ENCODE results near the gene BBIP1.
"Not testable (repeated sequence)": the region's sequence is repeated elsewhere in the genome, so short reads cannot be mapped to it uniquely, and the experiment has no call there.

Gene BBIP1

DNA sequence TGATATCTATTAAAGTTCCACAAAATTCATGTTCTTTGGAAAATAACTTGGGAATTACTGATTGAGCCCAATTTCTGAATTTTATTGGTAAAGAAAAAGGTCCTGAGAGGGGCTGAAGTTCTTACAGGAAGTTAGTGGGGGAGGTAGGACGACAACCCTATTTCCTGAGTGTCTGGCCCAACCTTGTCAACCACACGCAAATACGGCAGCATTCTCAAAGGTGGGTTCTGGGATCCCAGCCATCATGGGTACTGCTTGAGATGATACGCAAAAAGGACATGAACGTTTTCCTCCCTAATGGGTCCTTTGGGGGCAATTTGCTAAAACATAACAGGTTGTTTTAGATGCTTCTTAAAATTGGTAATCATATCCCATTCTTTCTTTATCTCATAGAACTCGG is 50.0 kb downstream of the BBIP1 start:
- peaks cover 16% of the 10 kb centered on the region for H3K4me1 ChIP-seq (ENCODE audit: control insufficient read depth, insufficient read depth, low read length)
- no peaks in the 10 kb centered on the region for H3K36me3 ChIP-seq (ENCODE audit: control insufficient read depth, insufficient read depth, low read length)
- H3K9me3 ChIP-seq (ENCODE audit: control insufficient read depth, insufficient read depth, low read length), result no peaks in the 10 kb centered on the region
- no peaks in the 10 kb centered on the region for H3K27me3 ChIP-seq (ENCODE audit: control insufficient read depth, insufficient read depth, low read length)
- no peak overlapping the region for H3K9ac ChIP-seq (ENCODE audit: low read depth, low read length)
- no peak overlapping the region for H3K27ac ChIP-seq (ENCODE audit: low read depth, low read length)
- no peak overlapping the region for H3K4me3 ChIP-seq (ENCODE audit: low read depth, low read length)

DNA sequence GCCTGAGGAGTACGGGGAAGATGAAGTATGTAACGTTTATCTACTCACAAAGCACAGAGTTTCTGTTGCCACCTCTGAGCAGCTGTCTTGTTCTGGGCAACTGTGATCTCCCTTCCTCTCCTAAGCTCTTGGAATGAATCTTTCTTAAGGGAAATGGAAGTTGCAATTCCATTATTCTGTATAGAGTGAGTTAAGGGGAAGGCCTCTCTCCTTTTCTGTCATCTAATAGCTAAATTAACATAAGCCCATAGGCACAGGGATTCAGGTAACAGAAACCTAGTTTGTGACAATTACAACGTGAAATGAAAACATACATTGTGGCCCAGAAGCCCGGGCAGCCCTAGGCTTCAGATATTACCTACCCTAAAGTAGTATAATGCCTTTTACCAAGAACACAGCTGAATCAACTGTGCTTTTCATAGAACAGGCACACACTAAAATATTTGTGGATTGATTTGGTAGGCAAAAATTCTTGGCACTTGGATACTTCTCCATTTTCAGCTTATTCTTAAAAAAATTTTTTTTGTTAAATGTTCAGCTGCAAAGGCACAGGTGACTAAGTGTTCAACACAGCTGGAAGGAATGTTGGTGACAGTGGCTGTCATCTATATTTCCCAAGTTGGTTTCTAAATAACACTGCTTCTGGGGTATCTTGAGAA is 51.0 kb downstream of the BBIP1 start:
- Histone ChIP-seq H3K4me1 (ENCODE audit: control insufficient read depth, insufficient read depth, low read length) (peaks cover 9% of the 10 kb centered on the region), H3K9ac (ENCODE audit: low read depth, low read length) (no peak overlapping the region), H3K9me3 (ENCODE audit: control insufficient read depth, insufficient read depth, low read length) (no peaks in the 10 kb centered on the region), H3K36me3 (ENCODE audit: control insufficient read depth, insufficient read depth, low read length) (no peaks in the 10 kb centered on the region), H3K27me3 (ENCODE audit: control insufficient read depth, insufficient read depth, low read length) (no peaks in the 10 kb centered on the region), H3K27ac (ENCODE audit: low read depth, low read length) (no peak overlapping the region), H3K4me3 (ENCODE audit: low read depth, low read length) (no peak overlapping the region)

DNA sequence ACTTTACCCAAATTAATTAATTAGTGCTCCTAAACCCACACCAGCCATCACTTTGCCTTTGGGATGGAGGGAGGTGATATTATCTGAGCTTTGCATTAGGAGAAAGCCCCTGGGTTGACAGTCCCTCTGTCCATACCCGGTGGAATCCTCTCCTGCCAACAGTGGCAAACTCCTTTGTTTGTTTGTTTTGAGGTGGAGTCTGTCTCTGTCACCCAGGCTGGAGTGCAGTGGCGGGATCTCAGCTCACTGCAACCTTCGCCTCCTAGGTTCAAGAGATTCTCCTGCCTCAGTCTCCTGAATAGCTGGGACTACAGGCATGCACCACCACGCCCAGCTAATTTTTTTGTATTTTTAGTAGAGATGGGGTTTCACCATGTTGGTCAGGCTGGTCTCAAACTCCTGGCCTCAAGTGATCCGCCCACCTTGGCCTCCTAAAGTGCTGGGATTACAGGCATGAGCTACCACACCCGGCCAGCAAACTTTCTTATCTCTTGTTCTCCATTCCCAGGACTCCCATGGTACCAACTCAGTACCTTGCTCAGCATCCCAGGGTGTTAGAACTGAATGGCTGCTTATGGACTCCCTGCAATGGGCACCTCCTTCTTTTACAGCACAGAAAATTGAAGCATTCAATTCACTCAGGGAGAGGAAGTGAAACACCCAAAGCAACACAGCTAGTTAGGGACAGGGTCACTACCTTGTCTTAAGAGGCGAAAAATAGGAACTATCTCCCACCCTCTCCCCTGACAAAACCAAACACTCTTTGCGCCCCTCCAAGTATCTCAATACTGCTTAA is 51.8 kb downstream of the BBIP1 start:
- not testable (repeated sequence) for H3K27me3 ChIP-seq (ENCODE audit: control insufficient read depth, insufficient read depth, low read length); H3K9me3 ChIP-seq (ENCODE audit: control insufficient read depth, insufficient read depth, low read length); H3K27ac ChIP-seq (ENCODE audit: low read depth, low read length); H3K36me3 ChIP-seq (ENCODE audit: control insufficient read depth, insufficient read depth, low read length); H3K4me1 ChIP-seq (ENCODE audit: control insufficient read depth, insufficient read depth, low read length); H3K4me3 ChIP-seq (ENCODE audit: low read depth, low read length); H3K9ac ChIP-seq (ENCODE audit: low read depth, low read length)

DNA sequence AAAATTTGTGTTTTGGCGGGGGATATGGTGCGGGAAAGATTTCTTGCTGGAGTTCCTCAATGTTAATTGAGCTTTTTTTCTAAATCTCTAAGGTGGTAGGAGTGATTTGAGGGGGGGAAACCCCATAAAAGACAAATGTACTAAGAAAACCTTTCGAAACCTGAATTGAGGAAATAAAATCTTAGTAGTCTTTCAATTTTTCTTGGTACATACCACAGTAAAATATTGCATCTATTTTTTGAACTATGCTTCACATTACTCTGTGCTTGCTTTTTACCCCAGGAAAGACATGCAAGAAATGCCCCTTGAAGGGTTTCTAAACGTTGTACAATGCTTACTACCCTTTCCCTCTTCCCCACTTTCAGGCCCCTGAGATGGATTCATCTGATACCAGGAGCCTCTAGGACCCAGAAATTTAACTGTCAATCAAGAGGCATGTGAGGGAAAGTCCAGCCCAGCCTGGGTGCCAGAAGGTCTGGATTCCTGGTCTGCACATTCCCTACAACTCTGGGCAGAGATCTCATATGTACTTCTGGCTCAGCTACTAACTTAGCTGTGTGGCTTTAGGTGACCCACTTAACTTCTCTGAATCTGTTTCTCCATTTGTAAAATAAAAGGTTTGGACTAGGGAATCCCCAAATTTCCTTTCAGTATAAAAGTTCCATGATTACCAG is 53.0 kb downstream of the BBIP1 start:
- Histone ChIP-seq H3K9ac (ENCODE audit: low read depth, low read length) (no peak overlapping the region), H3K4me1 (ENCODE audit: control insufficient read depth, insufficient read depth, low read length) (peaks cover 4% of the 10 kb centered on the region), H3K27ac (ENCODE audit: low read depth, low read length) (no peak overlapping the region), H3K9me3 (ENCODE audit: control insufficient read depth, insufficient read depth, low read length) (no peaks in the 10 kb centered on the region), H3K4me3 (ENCODE audit: low read depth, low read length) (no peak overlapping the region), H3K27me3 (ENCODE audit: control insufficient read depth, insufficient read depth, low read length) (no peaks in the 10 kb centered on the region), H3K36me3 (ENCODE audit: control insufficient read depth, insufficient read depth, low read length) (no peaks in the 10 kb centered on the region)

DNA sequence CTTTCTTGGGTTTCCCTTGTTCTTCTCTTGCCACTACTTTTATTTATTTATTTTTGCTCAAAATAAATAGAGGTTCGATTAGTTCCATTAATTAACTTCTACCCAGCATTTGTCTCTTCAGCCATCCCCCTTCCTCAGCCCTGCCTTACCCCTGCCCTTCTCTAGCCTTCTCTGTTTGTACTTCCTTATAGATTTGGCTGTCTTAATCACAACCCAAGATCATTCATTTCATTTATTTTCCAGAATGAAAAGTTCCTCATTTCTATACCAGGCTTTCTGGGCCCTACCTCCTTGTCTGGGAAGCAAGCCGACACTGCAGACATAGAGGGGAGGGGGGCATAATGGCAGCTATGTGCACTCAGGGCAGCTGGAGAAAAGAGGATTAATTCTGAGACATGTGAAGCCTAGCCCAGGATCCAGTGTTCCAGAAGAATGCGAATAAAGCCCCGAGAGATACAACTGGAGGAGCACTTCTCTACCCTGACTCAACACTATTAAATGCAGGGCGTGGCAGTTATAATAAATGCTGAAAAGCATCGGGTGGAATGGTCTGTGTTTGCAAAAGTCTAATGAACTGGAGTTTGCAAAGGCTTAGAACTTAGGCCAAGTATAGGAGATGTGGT is 53.7 kb downstream of the BBIP1 start:
- Histone ChIP-seq H3K9ac (ENCODE audit: low read depth, low read length) (no peak overlapping the region), H3K9me3 (ENCODE audit: control insufficient read depth, insufficient read depth, low read length) (no peaks in the 10 kb centered on the region), H3K4me3 (ENCODE audit: low read depth, low read length) (no peak overlapping the region), H3K36me3 (ENCODE audit: control insufficient read depth, insufficient read depth, low read length) (no peaks in the 10 kb centered on the region), H3K27ac (ENCODE audit: low read depth, low read length) (no peak overlapping the region), H3K4me1 (ENCODE audit: control insufficient read depth, insufficient read depth, low read length) (no peaks in the 10 kb centered on the region), H3K27me3 (ENCODE audit: control insufficient read depth, insufficient read depth, low read length) (no peaks in the 10 kb centered on the region)

DNA sequence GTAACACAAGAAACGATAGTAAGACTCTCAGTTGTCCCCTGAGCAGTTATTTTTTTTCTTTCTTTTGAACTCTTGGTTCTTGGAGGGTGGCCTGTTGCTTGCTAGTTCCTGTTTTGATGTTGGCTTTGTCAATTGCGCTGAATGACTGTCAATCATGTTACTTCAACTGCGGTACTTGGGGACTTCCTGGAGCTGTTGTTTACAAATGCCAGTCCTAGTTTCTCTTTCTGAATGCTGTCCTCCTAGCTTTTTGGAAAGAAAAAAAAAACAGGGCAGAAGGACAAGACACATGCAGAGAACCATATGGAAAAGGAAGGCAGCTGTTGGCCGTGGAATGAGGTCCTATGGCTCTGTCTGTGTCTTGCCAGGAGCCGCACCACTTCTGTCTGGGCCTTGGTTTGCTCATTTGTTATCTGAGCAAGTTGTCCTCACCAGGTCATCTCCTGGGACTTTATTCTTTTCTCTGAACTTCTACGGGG is 54.3 kb downstream of the BBIP1 start:
- Histone ChIP-seq H3K27me3 (ENCODE audit: control insufficient read depth, insufficient read depth, low read length) (no peaks in the 10 kb centered on the region), H3K4me3 (ENCODE audit: low read depth, low read length) (no peak overlapping the region), H3K27ac (ENCODE audit: low read depth, low read length) (no peak overlapping the region), H3K9me3 (ENCODE audit: control insufficient read depth, insufficient read depth, low read length) (no peaks in the 10 kb centered on the region), H3K4me1 (ENCODE audit: control insufficient read depth, insufficient read depth, low read length) (no peaks in the 10 kb centered on the region), H3K36me3 (ENCODE audit: control insufficient read depth, insufficient read depth, low read length) (no peaks in the 10 kb centered on the region), H3K9ac (ENCODE audit: low read depth, low read length) (no peak overlapping the region)

DNA sequence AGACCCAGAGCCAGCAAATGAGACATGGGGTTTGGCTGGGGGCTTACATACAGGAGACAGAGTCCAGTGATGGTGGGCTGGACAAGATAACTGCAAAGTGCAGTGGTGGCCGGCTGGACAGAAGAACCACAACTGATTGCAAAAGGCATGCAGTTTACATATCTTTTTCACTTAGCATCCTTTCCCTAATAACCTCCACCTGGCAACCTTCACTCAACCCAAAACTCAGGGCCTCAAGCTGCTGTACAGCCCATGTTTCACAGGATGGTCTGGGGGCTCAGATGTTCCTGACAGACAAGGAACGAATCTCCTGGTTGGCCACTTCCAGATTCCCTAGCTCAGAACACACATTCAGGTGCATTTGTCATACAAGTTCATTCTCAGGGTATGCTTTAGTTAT is 55.0 kb downstream of the BBIP1 start:
- Histone ChIP-seq H3K9me3 (ENCODE audit: control insufficient read depth, insufficient read depth, low read length) (no peaks in the 10 kb centered on the region), H3K27ac (ENCODE audit: low read depth, low read length) (no peak overlapping the region), H3K4me1 (ENCODE audit: control insufficient read depth, insufficient read depth, low read length) (no peaks in the 10 kb centered on the region), H3K36me3 (ENCODE audit: control insufficient read depth, insufficient read depth, low read length) (no peaks in the 10 kb centered on the region), H3K9ac (ENCODE audit: low read depth, low read length) (no peak overlapping the region), H3K27me3 (ENCODE audit: control insufficient read depth, insufficient read depth, low read length) (no peaks in the 10 kb centered on the region), H3K4me3 (ENCODE audit: low read depth, low read length) (no peak overlapping the region)

DNA sequence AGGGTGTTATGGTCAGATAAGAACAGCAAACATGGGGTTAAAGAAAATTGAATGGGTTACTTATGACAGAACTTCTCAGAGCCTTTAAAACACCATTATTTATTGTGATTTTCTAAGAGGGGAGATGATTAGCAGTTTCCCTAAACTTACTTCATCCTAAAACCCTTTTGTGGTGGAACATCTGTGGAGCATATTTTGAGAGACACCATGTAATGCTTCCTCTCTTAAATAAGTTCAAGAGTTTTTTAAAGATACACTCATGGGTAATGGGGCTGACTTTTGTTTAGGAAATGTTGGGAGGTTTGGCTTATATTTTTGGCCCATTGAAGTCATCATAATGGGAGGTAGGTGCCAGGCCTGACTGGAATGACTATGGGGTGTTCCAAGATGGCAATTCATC is 55.6 kb downstream of the BBIP1 start:
- Histone ChIP-seq H3K9ac (ENCODE audit: low read depth, low read length) (no peak overlapping the region), H3K4me1 (ENCODE audit: control insufficient read depth, insufficient read depth, low read length) (no peaks in the 10 kb centered on the region), H3K36me3 (ENCODE audit: control insufficient read depth, insufficient read depth, low read length) (no peaks in the 10 kb centered on the region), H3K27ac (ENCODE audit: low read depth, low read length) (no peak overlapping the region), H3K9me3 (ENCODE audit: control insufficient read depth, insufficient read depth, low read length) (no peaks in the 10 kb centered on the region), H3K27me3 (ENCODE audit: control insufficient read depth, insufficient read depth, low read length) (no peaks in the 10 kb centered on the region), H3K4me3 (ENCODE audit: low read depth, low read length) (no peak overlapping the region)

DNA sequence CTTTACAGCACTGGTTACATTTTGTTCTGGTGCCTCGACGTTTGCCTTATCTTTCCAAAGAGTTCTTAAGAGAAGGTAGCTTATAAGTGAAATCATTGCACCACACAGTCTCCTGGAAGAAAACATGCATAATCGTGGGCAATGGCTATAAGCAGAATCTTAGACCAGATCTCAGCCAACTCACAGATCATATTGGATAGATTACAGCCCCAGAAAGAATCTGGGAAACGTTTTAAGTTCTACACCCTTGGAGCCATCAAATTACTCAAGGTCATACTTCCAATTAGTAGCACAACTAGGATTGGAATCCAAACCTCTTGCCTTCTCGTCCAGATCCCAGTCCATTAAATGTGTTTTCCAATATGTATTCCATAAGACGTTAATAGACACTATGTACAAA is 56.0 kb downstream of the BBIP1 start:
- Histone ChIP-seq H3K27me3 (ENCODE audit: control insufficient read depth, insufficient read depth, low read length) (no peaks in the 10 kb centered on the region), H3K9ac (ENCODE audit: low read depth, low read length) (no peak overlapping the region), H3K4me1 (ENCODE audit: control insufficient read depth, insufficient read depth, low read length) (no peaks in the 10 kb centered on the region), H3K27ac (ENCODE audit: low read depth, low read length) (no peak overlapping the region), H3K4me3 (ENCODE audit: low read depth, low read length) (no peak overlapping the region), H3K9me3 (ENCODE audit: control insufficient read depth, insufficient read depth, low read length) (no peaks in the 10 kb centered on the region), H3K36me3 (ENCODE audit: control insufficient read depth, insufficient read depth, low read length) (no peaks in the 10 kb centered on the region)

DNA sequence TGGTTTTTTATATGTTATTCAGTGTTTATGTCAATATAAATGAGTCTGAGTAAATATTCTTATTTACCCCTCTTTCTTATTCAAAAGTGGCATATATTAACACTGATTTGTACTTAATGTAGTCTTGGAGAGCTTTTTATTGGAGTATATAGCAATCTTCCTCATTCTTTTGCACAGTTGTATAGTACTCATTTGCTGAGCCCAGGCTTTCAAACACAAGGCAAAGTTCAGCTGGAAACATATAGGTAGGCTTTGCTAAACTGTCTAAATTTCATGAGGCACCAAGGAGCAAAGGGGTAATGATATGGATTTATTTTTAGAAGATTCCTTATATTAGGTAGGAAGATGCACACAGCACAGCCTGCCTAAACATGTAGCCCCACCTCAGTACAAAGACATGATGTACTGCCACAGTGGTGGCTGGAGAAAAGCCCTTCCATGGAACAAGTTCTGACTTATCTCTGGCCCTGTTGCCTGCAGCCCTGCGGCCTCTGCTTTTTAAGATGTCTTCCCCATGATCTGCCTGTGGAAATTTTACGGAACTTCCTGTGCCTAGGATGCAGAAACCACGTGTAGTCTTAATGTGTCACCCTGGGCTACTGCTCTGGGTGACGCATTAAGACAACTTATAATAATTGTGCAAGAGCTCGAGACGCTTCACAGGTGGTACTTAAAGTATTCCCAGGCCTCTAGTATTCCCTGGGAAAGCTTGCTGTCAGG is 56.9 kb downstream of the BBIP1 start:
- no peaks in the 10 kb centered on the region for H3K36me3 ChIP-seq (ENCODE audit: control insufficient read depth, insufficient read depth, low read length)
- no peaks in the 10 kb centered on the region for H3K27me3 ChIP-seq (ENCODE audit: control insufficient read depth, insufficient read depth, low read length)
- no peak overlapping the region for H3K27ac ChIP-seq (ENCODE audit: low read depth, low read length)
- H3K9me3 ChIP-seq (ENCODE audit: control insufficient read depth, insufficient read depth, low read length), result no peaks in the 10 kb centered on the region
- no peak overlapping the region for H3K4me3 ChIP-seq (ENCODE audit: low read depth, low read length)
- H3K4me1 ChIP-seq (ENCODE audit: control insufficient read depth, insufficient read depth, low read length), result no peaks in the 10 kb centered on the region
- H3K9ac ChIP-seq (ENCODE audit: low read depth, low read length), result no peak overlapping the region
